ENCODE measurements around the gene WRAP73. TPM values are rescaled to one million over a fixed set of nuclear protein-coding genes. Genes with fewer than 3 reads are reported as not detected.

Gene WRAP73
- total RNA-seq, 3 donors from 2014 or later: 19.3 to 23.6 (median 20.2) TPM

DNA sequence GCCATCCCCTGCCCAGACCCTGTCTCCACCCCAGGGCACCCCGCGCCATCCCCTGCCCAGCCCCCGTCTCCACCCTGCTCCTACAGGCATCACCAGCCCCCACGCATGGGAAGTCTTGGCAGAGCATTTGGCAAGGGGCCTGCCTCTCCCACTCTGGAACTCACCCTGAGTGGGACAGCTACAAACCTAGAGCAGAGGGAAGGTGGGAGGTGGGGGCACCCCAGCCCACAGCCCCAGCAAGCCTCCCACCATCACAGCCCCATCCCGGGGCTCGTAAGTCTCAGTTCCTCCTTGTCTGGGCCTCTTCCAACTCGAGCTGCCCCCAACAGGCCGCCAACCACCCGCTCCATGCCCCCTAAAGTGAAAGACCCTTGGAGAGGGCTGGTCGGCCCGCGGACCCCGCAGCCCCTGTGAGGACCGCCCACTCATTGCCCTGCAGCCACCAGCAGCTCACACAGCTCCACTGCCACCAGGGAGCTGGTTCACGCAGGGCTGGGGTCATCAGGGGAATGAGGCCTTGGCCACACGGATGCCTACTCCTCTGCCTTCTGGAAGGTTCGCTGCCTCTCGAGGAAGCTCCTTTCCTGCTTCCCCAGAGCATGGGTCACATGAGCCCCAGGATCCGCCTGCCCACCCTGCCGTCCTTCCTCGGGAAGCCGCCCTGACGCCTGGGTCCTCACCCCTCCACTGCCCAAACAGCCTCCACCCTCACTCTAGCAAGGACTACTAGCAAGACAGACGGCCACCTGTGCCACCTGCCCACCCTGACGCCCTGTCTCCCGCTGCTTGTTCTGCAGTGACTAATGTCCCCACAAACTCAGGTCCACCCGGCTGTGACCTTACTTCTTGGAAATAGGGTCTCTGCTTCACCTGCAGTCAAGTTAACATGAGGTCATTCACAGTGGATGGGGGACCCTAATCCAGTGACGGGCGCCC, 53.0 kb downstream of the WRAP73 start:
- peaks cover 0 to 4% of the 10 kb centered on the region in 2 donors for H3K27me3 ChIP-seq
- no peak for TF ChIP-seq POLR2AphosphoS5 (IDR thresholded peaks at IDR 0.05)
- no peak for TF ChIP-seq POLR2A (IDR thresholded peaks at IDR 0.05)
- TF ChIP-seq, protein P1, sequence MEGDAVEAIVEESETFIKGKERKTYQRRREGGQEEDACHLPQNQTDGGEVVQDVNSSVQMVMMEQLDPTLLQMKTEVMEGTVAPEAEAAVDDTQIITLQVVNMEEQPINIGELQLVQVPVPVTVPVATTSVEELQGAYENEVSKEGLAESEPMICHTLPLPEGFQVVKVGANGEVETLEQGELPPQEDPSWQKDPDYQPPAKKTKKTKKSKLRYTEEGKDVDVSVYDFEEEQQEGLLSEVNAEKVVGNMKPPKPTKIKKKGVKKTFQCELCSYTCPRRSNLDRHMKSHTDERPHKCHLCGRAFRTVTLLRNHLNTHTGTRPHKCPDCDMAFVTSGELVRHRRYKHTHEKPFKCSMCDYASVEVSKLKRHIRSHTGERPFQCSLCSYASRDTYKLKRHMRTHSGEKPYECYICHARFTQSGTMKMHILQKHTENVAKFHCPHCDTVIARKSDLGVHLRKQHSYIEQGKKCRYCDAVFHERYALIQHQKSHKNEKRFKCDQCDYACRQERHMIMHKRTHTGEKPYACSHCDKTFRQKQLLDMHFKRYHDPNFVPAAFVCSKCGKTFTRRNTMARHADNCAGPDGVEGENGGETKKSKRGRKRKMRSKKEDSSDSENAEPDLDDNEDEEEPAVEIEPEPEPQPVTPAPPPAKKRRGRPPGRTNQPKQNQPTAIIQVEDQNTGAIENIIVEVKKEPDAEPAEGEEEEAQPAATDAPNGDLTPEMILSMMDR (IDR thresholded peaks at IDR 0.05): no peak
- H3K36me3 ChIP-seq: no peaks in the 10 kb centered on the region
- H3K9me3 ChIP-seq: no peaks in the 10 kb centered on the region
- H3K4me3 ChIP-seq: no peak overlapping the region
- intact Hi-C loops (cut with DNase I; ENCODE audit: low total_unique reads): no loop called here
- no peak for DNase-seq (ENCODE audit: low spot score in 2 of 2)
- H3K27ac ChIP-seq: no peak overlapping the region
- H3K4me1 ChIP-seq: peaks cover 5 to 13% of the 10 kb centered on the region in 2 donors

DNA sequence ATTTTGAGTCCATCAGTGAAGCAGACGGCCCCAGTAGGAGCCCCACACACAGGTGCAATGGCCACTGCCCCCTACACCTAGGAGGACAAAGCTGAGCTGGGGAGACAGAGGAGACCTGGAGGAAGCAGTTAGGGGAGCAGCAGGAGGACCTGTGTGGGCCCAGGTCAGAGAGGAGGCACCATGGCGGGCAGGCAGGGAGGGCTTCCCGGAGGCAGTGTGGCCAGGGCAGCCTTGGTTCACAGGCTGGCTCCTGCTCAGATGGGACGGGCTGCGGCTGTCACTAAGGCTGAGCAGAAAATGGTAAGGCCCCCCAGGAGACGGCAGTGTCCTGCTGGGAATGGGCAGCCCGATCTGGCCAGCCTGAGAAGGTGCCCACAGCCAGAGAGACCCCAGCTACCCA, 54.0 kb downstream of the WRAP73 start:
- DNase-seq (ENCODE audit: low spot score in 2 of 2): no peak
- Histone ChIP-seq H3K4me1 (peaks cover 5 to 13% of the 10 kb centered on the region in 2 donors), H3K9me3 (no peaks in the 10 kb centered on the region), H3K27ac (no peak overlapping the region), H3K36me3 (no peaks in the 10 kb centered on the region), H3K4me3 (no peak overlapping the region), H3K27me3 (peaks cover 0 to 4% of the 10 kb centered on the region in 2 donors)
- intact Hi-C loops (cut with DNase I; ENCODE audit: low total_unique reads): no loop called here
- TF ChIP-seq POLR2A (IDR thresholded peaks at IDR 0.05) (no peak), POLR2AphosphoS5 (IDR thresholded peaks at IDR 0.05) (no peak)
- TF ChIP-seq, protein P1 (IDR thresholded peaks at IDR 0.05): no peak

DNA sequence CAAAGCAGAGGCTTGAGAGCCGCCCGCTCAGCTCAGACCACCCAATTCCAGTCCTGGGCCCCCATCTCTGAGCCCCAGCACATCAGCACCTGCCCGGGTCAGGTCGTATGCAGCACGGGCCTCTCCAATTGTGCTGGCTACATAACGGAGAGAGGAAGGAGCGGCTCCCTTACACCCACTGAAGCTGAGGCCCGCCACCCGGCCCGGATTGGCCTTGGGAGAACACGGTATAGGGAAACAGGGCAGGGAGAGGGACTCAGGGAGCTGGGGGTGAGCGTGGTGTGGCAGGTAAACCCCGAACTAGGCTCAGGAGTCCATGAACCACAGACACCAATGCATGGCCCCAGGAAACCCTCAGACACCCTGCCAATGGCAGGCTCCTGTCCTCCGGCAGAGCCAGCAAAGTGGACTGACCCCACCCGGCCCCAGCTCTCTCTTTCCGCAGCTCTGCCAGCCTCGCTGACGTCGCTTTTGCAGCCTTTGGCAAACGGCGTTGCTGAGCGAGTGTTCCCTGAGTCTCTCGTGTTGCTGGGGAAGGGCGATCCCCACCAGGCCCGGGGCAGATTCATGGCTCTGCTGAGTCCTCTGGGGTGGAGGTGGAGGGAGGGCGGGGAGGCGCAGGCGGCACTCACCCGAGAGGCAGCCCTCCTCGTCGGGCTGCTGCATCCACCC, 55.1 kb downstream of the WRAP73 start:
- TF ChIP-seq POLR2A (IDR thresholded peaks at IDR 0.05): no peak
- TF ChIP-seq POLR2AphosphoS5 (IDR thresholded peaks at IDR 0.05): no peak
- TF ChIP-seq, protein P1 (IDR thresholded peaks at IDR 0.05): no peak
- peaks cover 5 to 13% of the 10 kb centered on the region in 2 donors for H3K4me1 ChIP-seq
- peaks cover 0 to 4% of the 10 kb centered on the region in 2 donors for H3K27me3 ChIP-seq
- no peaks in the 10 kb centered on the region for H3K36me3 ChIP-seq
- no peak overlapping the region for H3K27ac ChIP-seq
- H3K9me3 ChIP-seq: no peaks in the 10 kb centered on the region
- no peak overlapping the region for H3K4me3 ChIP-seq
- intact Hi-C loops (cut with DNase I; ENCODE audit: low total_unique reads): no loop called here
- no peak for DNase-seq (ENCODE audit: low spot score in 2 of 2)

DNA sequence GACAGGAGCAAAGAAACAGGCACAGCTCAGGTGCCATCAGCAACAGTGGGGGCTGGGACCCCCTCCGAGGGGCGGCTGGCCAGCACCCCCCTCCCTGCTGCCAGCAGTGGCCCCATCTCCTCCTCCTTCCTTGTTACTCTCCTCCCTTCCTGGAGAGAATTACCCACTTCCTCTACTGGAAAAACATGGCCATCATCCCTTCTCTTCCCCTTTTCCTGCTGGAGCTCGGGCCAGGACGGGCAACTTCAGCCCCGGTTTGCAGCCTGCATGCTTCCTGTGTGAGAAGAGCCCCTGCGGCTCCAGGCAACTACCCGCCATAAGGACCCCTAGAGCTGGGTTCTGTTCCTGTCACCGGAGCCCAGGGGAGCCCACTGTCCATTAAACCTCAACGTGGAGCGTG, 56.2 kb downstream of the WRAP73 start:
- intact Hi-C loops (cut with DNase I; ENCODE audit: low total_unique reads): no loop called here
- TF ChIP-seq, protein P1 (IDR thresholded peaks at IDR 0.05): no peak
- no peak for TF ChIP-seq POLR2AphosphoS5 (IDR thresholded peaks at IDR 0.05)
- TF ChIP-seq POLR2A (IDR thresholded peaks at IDR 0.05): no peak
- Histone ChIP-seq H3K4me1 (peaks cover 5 to 13% of the 10 kb centered on the region in 2 donors), H3K27me3 (peaks cover 0 to 4% of the 10 kb centered on the region in 2 donors), H3K36me3 (no peaks in the 10 kb centered on the region), H3K4me3 (no peak overlapping the region), H3K9me3 (no peaks in the 10 kb centered on the region), H3K27ac (no peak overlapping the region)
- DNase-seq (ENCODE audit: low spot score in 2 of 2): no peak

DNA sequence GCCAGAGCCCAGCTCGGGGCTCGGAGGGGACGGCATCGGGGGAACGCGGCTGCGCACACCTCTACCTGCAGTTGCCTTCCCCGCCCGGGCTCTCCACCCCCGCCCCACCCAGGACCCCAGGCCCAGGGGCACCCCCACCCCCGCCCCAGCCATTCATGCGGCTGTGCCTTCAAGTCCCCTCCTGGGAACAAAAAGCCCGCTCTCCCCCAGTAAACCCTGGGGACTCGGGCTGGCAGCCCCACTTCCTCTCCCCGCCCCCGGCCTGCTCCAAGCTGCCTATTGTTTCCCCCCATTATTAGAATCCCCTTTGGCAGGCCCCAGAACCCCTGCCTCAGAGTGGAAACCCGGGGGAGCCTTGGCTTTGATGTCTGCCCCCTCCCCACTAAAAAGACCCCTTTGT, 56.6 kb downstream of the WRAP73 start:
- H3K27ac ChIP-seq: no peak overlapping the region
- no peaks in the 10 kb centered on the region for H3K9me3 ChIP-seq
- H3K4me3 ChIP-seq: no peak overlapping the region
- intact Hi-C loops (cut with DNase I; ENCODE audit: low total_unique reads): no loop called here
- H3K27me3 ChIP-seq: peaks cover 0 to 4% of the 10 kb centered on the region in 2 donors
- peaks cover 5 to 11% of the 10 kb centered on the region in 2 donors for H3K4me1 ChIP-seq
- no peak for DNase-seq (ENCODE audit: low spot score in 2 of 2)
- no peaks in the 10 kb centered on the region for H3K36me3 ChIP-seq
- TF ChIP-seq POLR2AphosphoS5 (IDR thresholded peaks at IDR 0.05) (no peak), POLR2A (IDR thresholded peaks at IDR 0.05) (no peak)
- TF ChIP-seq, protein P1 (IDR thresholded peaks at IDR 0.05): no peak
